ENCODE data around the gene ATXN2.
"Not testable (repeated sequence)": the region's sequence is repeated elsewhere in the genome, so short reads cannot be mapped to it uniquely, and the experiment has no call there.

Gene ATXN2

DNA sequence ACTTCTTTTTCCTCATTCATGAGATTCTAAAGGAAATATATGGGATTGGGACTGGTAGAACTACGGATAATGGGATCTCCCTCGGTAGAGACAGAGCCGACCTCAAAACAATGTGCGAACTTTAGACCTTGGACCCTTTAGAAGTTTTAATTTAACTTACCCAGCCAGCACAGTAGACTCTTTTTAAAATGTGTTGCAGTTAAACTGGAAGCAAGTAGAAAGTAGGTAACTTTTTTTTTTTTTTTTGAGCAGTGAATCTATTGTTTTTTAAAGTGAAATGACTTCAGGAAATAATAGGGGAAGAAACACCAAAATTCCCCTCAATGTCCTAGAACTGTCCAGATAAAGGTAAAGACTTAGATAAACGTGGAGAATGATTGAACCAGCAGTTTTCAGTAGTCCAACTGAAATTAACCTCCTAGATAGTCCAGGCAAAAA lies 1.1 kb upstream of the ATXN2 start:
- no peak for DNase-seq

GRCh38 chr12:111599453-111600204 lies 514 bp upstream of the ATXN2 start:
- DNase-seq: peak; percentile 79

DNA sequence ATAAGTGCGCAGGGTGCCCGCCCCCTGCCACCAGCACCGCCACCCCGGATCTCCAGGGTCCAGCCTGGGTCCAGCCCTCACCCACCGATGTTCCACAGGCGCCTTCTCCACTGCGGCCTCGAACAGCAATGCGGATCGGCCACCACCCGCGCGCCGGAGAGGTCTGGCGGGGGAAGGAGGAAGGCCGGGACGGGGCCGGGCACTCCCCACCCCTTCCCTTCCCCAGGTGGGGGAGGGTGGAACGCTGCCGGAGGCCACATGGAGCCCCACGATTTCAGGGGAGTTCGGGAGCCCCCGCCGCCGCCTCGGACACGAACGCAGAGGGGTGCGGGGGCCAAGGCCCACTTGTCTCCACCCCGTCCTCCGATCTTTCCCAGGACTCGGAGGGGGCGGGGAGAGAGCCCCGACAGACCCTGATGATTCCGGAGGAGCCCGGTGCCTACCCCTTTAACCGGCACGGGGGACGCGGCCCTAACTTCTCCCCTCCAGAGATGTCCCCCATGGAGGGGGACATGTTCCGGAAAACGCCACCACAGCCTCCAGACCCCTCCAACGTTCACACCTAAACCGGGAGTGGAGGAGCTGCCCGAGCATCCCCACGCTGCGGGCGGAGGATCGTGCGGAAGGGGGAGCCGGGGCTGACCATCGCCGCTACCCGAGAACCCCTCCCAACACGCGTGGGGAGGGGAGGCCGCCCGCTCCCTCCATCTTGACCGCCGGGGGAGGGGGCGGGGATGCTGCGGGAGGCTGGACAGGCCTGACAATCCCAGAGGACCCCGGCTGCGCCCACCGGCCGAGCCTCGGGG lies 1.1 kb downstream of the ATXN2 start:
- DNase-seq: peak; percentile 11

GRCh38 chr12:111596985-111597830 lies 1.9 kb downstream of the ATXN2 start:
- no peak for DNase-seq

- DNase-seq: not testable (repeated sequence)
Observed at GRCh38 chr12:111595341-111595835, 3.7 kb downstream of the ATXN2 start.

GRCh38 chr12:111591399-111592010 lies 7.6 kb downstream of the ATXN2 start:
- not testable (repeated sequence) for DNase-seq

DNA sequence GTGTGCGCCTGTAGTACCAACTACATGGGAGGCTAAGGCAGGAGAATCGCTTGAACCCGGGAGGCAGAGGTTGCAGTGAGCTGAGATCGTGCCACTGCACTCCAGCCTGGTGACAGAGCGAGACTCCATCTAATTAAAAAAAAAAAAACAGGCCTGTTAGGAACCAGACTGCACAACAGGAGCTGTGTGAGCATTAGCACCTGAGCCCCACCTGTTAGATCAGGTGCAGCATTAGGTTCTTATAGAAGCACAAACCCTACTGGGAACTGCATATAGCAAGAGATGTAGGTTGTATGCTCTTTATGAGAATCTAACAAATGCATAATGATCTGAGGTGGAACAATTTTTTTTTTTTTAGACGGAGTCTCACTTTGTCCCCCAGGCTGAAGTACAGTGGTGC lies 8.6 kb downstream of the ATXN2 start:
- no peak for DNase-seq

DNA sequence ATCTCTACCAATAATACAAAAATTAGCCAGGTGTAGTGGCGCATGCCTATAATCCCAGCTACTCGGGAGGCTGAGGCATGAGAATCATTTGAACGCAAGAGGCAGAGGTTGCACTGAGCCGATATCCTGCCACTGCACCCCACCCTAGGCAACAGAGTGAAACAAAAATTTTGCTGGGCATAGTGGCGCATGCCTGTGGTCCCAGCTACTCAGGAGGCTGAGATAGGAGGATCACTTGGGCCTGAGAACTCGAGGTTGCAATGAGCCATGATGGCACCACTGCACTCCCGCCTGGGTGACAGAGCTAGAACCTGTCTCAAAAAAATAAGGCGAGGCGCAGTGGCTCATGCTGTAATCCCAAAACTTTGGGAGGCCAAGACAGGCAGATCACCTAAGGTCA lies 9.5 kb downstream of the ATXN2 start:
- no peak for DNase-seq

DNA sequence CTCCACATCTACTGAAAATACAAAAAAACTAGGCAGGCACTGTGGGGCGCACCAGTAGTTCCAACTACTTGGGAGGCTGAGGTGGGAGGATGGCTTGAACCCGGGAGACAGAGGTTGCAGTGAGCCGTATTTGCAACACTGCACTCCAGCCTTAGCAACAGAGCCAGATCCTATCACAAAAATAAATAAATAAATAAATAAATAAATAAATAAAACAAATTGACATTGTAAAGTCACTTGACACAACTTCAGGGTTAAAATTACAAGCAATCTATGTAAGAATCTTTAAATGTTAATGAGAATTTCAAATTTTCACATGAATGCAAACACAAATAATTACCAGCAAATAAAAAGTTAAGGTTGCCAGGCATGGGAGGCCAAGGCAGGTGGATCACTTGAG lies 11.1 kb downstream of the ATXN2 start:
- no peak for DNase-seq

- no peak for DNase-seq
Observed at GRCh38 chr12:111586986-111587385, 12.1 kb downstream of the ATXN2 start.

DNA sequence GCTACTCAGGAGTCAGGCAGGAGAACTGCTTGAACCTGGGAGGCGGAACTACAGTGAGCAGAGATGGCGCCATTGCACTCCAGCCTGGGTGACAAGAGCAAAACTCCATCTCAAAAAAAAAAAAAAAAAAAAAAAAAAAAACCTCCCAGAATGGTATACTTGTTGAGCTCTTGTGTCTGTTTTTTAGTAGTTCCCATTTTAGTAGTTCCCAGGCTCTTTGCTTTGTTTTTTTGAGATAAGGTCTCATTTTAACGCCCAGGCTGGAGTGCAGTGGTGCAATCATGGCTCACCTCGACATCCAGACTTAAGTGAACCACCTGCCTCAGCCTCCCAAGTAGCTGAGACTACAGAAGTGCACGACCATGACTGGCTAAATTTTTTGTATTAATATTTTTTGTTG lies 13.4 kb downstream of the ATXN2 start:
- no peak for DNase-seq

GRCh38 chr12:111584959-111585358 lies 14.2 kb downstream of the ATXN2 start:
- no peak for DNase-seq

DNA sequence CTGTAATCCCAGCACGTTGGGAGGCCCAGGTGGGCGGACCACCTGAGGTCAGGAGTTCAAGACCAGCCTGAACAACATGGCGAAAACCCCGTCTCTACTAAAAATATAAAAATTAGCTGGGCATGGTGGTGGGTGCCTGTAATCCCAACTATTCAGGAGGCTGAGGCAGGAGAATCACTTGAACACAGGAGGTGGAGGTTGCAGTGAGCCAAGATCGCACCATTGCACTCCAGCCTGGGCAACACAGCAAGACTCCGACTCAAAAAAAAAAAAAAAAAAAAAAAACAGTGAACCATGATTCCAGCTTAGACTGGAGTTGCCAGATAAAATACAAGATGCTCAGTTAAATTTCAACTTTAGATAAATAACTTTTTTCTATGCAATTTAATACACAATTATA lies 15.6 kb downstream of the ATXN2 start:
- DNase-seq: not testable (repeated sequence)

DNA sequence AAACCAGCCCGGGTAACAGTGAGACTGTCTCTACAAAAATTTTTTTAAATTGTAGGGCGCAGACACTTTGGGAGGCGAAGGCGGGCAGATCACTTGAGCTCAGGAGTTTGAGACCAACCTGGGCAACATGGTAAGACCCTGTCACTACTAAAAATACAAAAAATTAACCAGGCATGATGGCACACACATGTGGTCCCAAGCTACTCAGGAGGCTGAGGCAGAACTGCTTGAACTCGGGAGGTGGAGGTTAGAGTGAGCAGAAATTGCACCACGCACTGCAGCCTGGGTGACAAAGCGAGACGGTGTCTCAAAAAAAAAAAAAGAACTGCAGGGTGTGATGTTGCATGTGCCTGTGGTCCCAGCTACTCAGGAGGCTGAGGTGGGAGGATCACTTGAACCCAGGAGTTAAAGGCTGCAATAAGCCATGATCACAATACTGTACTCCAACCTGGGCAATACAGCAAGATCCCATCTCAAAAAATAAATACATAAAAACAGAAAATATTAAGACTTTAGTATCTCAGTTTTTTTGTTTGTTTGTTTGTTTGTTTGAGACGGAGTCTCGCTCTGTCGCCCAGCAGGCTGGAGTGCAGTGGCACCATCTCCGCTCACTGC lies 16.9 kb downstream of the ATXN2 start:
- no peak for DNase-seq

DNA sequence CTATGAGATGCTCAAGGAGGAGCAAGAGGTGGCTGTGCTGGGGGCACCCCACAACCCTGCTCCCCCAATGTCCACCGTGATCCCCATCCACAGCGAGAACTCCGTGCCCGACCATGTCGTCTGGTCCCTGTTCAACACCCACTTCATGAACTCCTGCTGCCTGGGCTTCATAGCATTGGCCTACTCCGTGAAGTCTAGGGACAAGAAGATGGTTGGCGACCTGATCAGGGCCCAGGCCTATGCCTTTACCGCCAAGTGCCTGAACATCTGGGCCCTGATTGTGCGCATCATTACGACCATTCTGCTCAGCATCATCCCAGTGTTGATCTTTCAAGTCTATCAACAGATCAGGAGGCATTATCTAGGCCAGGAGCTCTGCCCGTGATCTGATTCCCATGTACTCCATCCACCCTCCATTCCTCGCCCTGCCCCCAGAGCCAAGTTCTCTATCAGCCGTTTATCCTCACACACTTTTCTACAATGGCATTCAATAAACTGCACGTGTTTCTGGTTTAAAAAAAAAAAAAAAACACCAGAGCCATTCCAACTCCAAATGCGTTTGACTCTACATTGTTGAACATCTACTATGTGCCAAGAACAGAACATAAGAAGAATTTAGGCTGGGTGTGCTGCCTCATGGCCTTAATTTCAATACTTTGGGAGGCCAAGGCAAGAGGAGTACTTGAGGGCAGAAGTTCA lies 17.5 kb downstream of the ATXN2 start:
- DNase-seq: no peak

DNA sequence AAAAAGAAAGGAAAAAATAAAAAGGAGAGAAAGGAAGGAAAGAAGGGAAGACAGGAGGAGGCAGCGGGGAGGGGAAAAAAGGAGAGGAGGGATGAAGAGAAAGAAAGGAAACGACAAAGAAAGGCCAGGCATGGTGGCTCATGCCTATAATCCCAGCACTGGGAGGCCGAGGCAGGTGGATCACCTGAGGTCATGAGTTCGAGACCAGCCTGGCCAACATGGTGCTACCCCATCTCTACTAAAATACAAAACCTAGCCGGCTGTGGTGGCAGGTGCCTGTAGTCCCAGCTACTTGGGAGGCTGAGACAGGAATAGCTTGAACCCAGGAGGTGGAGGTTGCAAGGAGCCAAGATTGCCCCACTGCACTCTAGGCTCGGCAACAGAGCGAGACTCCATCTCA lies 18.4 kb downstream of the ATXN2 start:
- DNase-seq: no peak

DNA sequence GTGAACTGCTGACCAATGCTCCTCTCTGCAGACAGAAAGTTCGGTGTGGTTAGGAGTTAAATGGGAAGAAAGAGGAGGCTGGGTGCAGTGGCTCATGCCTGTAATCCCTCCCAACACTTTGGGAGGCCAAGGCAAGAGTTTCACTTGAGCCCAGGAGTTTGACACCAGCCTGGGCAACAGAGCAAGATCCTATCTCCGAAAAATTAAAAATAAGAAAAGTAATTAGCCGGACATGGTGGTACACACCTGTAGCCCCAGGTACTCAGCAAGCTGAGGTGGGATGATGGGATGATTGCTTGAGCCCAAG lies 19.0 kb downstream of the ATXN2 start:
- no peak for DNase-seq

GRCh38 chr12:111578971-111579340 lies 20.2 kb downstream of the ATXN2 start:
- no peak for DNase-seq

DNA sequence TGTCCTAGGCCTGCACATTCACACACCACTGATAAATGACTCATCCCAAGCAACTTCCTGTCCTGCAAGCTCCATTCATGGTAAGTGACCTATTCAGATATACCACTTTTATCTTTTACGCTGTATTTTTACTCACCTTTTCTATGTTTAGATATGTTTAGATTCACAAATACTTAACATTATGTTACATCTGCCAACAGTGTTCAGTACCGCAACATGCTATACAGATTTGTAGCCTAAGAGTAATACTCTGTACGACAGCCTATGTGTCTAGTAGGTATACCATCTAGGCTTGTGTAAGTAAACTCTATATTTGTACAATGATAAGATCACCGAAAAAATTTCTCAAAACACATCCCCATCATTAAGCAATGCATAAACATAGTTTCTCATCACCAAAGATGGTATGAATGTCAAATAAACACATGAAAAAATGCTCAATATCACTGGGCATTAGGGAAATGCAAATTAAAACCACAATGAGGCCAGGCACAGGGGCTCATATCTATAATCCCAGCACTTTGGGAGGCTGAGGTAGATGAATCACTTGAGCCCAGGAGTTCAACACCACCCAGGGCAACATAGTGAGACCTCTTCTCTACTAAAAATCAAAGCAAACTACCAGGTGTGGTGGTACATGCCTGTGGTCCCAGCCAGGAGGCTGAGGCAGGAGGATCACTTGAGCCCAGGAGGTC lies 20.7 kb downstream of the ATXN2 start:
- DNase-seq: no peak

- no peak for DNase-seq
Observed at GRCh38 chr12:111574797-111575443, 24.2 kb downstream of the ATXN2 start.

GRCh38 chr12:111573476-111573875 lies 25.6 kb downstream of the ATXN2 start:
- DNase-seq: no peak
